ENCODE results near the gene CXCL5.

DNA sequence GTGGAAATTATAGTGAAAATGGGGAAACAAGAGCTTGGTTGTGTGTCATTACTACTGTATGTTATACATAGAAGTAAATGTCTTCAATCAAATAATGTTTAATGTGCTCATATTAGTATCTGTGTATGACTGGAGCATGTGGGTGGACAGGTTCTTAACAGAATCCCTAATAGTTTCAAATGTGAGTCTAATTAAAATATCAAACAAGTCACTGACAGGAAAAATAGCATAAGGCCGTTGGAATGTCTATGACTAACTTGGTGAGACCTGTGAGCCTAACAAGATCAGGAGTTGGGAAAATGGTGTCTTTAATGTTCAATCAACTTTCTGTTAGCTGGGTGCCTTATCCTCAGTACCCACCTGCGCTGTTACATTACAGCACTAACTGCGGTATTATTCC lies 46.2 kb upstream of the CXCL5 start:
- TF ChIP-seq TAF1 (IDR thresholded peaks at IDR 0.05; ENCODE audit: borderline replicate concordance, insufficient read depth, low read length) (no peak), POLR2AphosphoS5 (IDR thresholded peaks at IDR 0.05; ENCODE audit: low read depth, low read length) (no peak), SIN3A (IDR thresholded peaks at IDR 0.05; ENCODE audit: borderline replicate concordance, insufficient read depth, low read length) (no peak)
- TF ChIP-seq, protein P1, sequence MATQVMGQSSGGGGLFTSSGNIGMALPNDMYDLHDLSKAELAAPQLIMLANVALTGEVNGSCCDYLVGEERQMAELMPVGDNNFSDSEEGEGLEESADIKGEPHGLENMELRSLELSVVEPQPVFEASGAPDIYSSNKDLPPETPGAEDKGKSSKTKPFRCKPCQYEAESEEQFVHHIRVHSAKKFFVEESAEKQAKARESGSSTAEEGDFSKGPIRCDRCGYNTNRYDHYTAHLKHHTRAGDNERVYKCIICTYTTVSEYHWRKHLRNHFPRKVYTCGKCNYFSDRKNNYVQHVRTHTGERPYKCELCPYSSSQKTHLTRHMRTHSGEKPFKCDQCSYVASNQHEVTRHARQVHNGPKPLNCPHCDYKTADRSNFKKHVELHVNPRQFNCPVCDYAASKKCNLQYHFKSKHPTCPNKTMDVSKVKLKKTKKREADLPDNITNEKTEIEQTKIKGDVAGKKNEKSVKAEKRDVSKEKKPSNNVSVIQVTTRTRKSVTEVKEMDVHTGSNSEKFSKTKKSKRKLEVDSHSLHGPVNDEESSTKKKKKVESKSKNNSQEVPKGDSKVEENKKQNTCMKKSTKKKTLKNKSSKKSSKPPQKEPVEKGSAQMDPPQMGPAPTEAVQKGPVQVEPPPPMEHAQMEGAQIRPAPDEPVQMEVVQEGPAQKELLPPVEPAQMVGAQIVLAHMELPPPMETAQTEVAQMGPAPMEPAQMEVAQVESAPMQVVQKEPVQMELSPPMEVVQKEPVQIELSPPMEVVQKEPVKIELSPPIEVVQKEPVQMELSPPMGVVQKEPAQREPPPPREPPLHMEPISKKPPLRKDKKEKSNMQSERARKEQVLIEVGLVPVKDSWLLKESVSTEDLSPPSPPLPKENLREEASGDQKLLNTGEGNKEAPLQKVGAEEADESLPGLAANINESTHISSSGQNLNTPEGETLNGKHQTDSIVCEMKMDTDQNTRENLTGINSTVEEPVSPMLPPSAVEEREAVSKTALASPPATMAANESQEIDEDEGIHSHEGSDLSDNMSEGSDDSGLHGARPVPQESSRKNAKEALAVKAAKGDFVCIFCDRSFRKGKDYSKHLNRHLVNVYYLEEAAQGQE (IDR thresholded peaks at IDR 0.05; ENCODE audit: insufficient read depth in 1 of 2, low read depth in 2 of 2, low read length in 2 of 2), result no peak
